Stimulated activated CD4-positive, alpha-beta T cell treated with anti-CD3 and anti-CD28 coated beads, Interleukin-12 subunit alpha, Interleukin-12 subunit beta, amount 100 ng/mL, for 48 hours (primary cell): Measurements from ENCODE around the gene ROMO1.
"Not testable (repeated sequence)": the region's sequence is repeated elsewhere in the genome, so short reads cannot be mapped to it uniquely, and the experiment has no call there.

ENCODE experiments used
- DNase-seq, 3 donors: peaks; one replicate each; pipeline ENCODE4 v3.0.0-alpha.2; 2020; ENCODE audit warnings: low read depth in 2 of 3, low spot score in 1 of 3

Gene ROMO1

GRCh38 chr20:35680452-35681183 lies 18.6 kb upstream of the ROMO1 start:
- DNase-seq = no peak

GRCh38 chr20:35681960-35682359 lies 17.2 kb upstream of the ROMO1 start:
- no peak for DNase-seq

GRCh38 chr20:35685368-35685767 lies 13.8 kb upstream of the ROMO1 start:
- DNase-seq = not testable (repeated sequence)

GRCh38 chr20:35686872-35687271 lies 12.3 kb upstream of the ROMO1 start:
- DNase-seq = not testable (repeated sequence)

GRCh38 chr20:35690265-35690664 lies 8.9 kb upstream of the ROMO1 start:
- no peak for DNase-seq

- no peak for DNase-seq
Observed at GRCh38 chr20:35695245-35695749, 3.9 kb upstream of the ROMO1 start.

GRCh38 chr20:35695978-35696377 lies 3.2 kb upstream of the ROMO1 start:
- no peak for DNase-seq

- DNase-seq = no peak
Observed at GRCh38 chr20:35697696-35698297, 1.4 kb upstream of the ROMO1 start.

GRCh38 chr20:35698298-35699126 lies 693 bp upstream of the ROMO1 start:
- DNase-seq = no peak

GRCh38 chr20:35699957-35700624 lies 886 bp downstream of the ROMO1 start:
- DNase-seq = no peak

- DNase-seq = no peak
Observed at GRCh38 chr20:35700625-35701148, 1.5 kb downstream of the ROMO1 start.

GRCh38 chr20:35702051-35702823 lies 3.0 kb downstream of the ROMO1 start:
- DNase-seq = no peak

GRCh38 chr20:35702824-35703695 lies 3.9 kb downstream of the ROMO1 start:
- DNase-seq = no peak

GRCh38 chr20:35704514-35705261 lies 5.5 kb downstream of the ROMO1 start:
- DNase-seq = no peak

- DNase-seq = not testable (repeated sequence)
Observed at GRCh38 chr20:35705894-35706293, 6.7 kb downstream of the ROMO1 start.

GRCh38 chr20:35706591-35707529 lies 7.7 kb downstream of the ROMO1 start:
- not testable (repeated sequence) for DNase-seq

GRCh38 chr20:35708502-35708901 lies 9.3 kb downstream of the ROMO1 start:
- DNase-seq = no peak
